Glomerular visceral epithelial cell (primary cell): ENCODE data around the gene KLK7.
"Not testable (repeated sequence)": the region's sequence is repeated elsewhere in the genome, so short reads cannot be mapped to it uniquely, and the experiment has no call there.

ENCODE experiments used
- DNase-seq: peaks from one replicate; pipeline ENCODE4 v3.0.0-alpha.2; 2016; ENCODE audit errors: extremely low spot score

KLK7 gene

GRCh38 chr19:50975766-50976165 is 8.0 kb downstream of the KLK7 start:
- DNase-seq: no peak

- no peak for DNase-seq
Observed at GRCh38 chr19:50974702-50975556, 8.8 kb downstream of the KLK7 start.

- DNase-seq: no peak
Observed at GRCh38 chr19:50972795-50973376, 10.8 kb downstream of the KLK7 start.

DNA sequence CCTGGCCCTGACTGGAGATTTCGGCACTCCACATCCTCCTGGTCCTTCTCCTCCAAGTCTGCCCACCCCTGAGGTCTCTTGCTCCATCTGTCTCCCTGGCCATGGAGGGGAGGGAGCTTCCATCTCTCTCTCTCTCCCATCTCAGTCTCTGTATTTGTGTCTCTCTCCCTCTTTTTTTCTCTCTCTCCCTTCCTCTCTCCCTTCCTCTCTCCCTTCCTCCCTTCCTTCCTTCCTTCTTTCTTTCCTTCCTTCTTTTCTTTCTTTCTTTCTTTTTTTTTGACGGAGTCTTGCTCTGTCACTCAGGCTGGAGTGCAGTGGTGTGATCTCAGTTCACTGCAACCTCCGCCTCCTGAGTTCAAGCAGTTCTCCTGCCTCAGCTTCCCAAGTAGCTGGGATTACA is 13.9 kb downstream of the KLK7 start:
- DNase-seq: not testable (repeated sequence)

GRCh38 chr19:50969413-50969760 is 14.3 kb downstream of the KLK7 start, which contains the start of gene KLK6:
TSS of gene KLK6 (minus strand) at chr19:50969591. CDS start at chr19:50968104, 1,487 bp downstream.
- DNase-seq: no peak

DNA sequence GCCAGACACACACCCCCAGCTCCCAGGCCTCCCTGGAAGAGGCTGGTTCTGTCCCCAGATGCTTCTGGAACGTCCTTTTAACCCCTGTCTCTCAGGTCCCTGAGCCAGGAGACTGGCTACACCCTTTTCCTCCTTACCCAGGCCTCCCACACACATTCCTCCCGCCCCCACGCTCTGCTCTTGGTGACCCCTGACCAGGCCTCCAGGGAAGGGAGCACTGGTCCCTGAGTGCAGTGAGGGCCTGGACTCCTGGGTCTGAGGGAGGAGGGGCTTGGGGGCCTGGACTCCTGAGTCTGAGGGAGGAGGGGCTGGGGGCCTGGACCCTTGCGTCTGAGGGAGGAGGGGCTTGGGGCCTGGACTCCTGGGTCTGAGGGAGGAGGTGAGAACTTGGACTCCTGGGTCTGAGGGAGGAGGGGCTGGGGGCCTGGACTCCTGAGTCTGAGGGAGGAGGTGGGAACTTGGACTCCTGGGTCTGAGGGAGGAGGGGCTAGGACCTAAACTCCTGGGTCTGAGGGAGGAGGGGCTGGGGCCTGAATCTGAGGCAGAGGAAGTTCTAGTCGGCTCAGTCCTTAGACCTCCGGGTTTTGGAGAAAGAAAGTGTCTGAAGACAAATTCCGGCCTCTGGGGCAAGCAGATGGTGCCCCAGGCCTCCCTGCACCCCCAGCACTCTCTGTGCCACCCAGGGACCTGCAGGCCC is 14.9 kb downstream of the KLK7 start:
- no peak for DNase-seq

DNA sequence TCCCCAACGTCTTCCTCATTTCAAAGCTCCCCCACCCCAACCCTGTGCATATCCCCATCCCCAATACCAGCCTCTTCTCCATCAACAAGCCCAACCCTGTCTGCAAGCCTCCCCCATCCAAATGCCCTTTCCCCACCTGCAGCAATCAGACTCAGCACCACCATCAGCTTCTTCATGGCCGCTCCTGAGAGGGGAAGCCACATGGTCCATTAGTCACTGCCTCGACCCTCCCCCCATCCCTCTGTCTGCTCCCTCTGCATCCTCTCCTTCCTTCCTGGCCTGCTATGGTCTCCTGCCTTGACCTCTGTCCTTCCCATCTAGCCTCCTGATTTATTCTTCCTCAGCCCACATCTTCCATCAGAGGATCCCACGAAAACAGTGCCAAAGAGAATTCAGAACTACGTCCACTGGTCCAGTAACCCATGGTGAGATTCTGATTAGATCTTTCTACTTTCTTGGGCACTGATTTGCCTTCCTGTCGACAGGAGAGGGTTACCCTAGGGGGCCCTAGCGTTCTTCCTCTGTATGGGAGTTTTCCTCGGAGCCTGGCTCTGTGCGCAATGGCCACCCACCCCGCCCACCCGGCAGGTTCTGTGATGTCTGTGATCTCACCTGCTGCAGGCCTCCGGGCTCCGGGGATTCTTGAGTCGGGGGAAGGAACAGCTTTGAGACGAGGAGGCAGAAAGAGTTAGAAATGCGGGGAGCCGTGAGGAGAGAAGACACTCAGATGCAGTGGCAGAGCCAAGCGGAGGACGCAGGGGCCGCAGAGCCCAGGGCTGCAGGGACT is 15.6 kb downstream of the KLK7 start:
- DNase-seq: no peak

DNA sequence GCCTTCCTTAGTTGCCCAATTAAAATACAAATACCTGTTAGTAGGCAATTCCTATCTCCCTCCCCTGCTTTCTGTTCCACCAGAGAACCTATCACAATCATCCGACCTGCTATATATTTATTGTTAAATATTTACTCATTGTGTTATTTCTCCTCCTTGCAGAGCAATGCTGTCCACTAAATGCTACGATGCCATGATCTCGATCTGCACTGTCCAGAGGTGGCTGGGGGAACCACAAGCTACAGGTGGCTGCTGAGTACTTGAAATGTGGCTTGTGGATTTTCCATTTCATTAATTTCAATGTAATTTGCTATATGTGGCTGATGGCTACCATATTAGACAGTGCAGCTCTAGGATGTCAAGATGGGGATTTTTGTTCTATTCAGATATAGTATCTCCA is 19.5 kb downstream of the KLK7 start:
- no peak for DNase-seq

- DNase-seq: no peak
Observed at GRCh38 chr19:50963381-50963780, 20.3 kb downstream of the KLK7 start.

GRCh38 chr19:50962245-50962644 is 21.5 kb downstream of the KLK7 start:
- no peak for DNase-seq

- DNase-seq: no peak
Observed at GRCh38 chr19:50959731-50960500, 23.8 kb downstream of the KLK7 start.

GRCh38 chr19:50957587-50957986 is 26.1 kb downstream of the KLK7 start:
- no peak for DNase-seq

DNA sequence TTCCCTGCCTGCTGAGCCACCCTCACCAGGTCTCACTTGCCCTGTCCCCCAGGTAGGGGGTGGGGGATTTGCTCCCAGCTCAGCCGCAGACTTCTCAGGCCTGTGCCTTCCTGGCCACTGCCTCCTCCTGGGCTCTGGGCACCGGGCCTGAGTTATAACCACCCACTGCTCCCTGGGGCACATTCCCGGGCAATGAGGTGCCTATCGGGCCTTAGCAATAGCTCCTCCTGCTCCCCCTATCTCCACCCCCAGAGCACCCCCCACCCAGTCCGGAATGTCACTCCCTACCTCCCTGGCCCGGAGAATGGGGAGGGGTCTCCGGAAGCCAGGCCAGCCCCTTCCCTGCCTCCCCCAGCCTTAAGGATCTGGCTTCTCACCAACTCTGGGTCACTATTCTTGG is 30.8 kb downstream of the KLK7 start, which contains the start of gene KLK5:
KLK5 (minus strand) TSS at position 129 of the 400 bp plus-strand sequence. CDS start 381 bp downstream, outside the sequence.
- DNase-seq: no peak

DNA sequence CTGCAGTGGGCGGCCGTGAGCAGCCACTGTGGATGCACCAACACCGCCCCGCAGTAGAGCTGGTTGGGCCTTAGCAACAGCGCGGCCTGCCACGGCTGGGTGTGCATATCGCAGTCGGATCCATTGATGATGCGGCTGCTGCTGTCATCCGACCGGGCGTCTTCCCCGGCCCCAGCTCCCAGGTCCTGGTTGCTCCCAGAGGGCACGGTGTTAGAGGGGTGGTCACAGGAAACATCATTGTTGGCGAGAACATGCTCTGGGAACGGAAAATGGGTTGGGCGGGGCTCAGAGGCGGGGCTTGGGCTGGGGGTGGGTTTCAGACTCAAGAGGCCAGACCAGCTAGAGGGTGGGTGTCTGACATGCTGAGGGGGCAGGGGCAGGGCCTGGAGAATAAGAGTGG is 33.9 kb downstream of the KLK7 start:
- no peak for DNase-seq

- DNase-seq: no peak
Observed at GRCh38 chr19:50947123-50947522, 36.6 kb downstream of the KLK7 start.

GRCh38 chr19:50944795-50945194 is 38.9 kb downstream of the KLK7 start:
- DNase-seq: no peak

- DNase-seq: no peak
Observed at GRCh38 chr19:50943074-50943828, 40.5 kb downstream of the KLK7 start.

GRCh38 chr19:50939596-50939995 is 44.1 kb downstream of the KLK7 start:
- no peak for DNase-seq

- DNase-seq: no peak
Observed at GRCh38 chr19:50933640-50934039, 50.1 kb downstream of the KLK7 start.

GRCh38 chr19:50932690-50933083 is 51.0 kb downstream of the KLK7 start:
- DNase-seq: no peak
